NCI-H1105 (cell line): ENCODE data around the gene AMHR2.
"Not testable (repeated sequence)": the region's sequence is repeated elsewhere in the genome, so short reads cannot be mapped to it uniquely, and the experiment has no call there.

Experiments used
- DNase-seq: peaks from one replicate; lab custom pipeline; 2025; lab: John Stamatoyannopoulos, UW

The AMHR2 gene

GRCh38 chr12:53423597-53423996, at the start of gene AMHR2:
Gene AMHR2 (plus strand): TSS chr12:53423855. CDS start chr12:53423935, 80 bp downstream.
- no peak for DNase-seq

GRCh38 chr12:53374277-53374676, 49.4 kb upstream of the AMHR2 start:
- DNase-seq, result not testable (repeated sequence)

- DNase-seq, result no peak
Measured at GRCh38 chr12:53376747-53377146, 46.9 kb upstream of the AMHR2 start.

GRCh38 chr12:53378222-53378621, 45.4 kb upstream of the AMHR2 start:
- no peak for DNase-seq

GRCh38 chr12:53378724-53379388, 44.8 kb upstream of the AMHR2 start:
- no peak for DNase-seq

GRCh38 chr12:53379389-53380103, 44.1 kb upstream of the AMHR2 start:
- peak; percentile 100 for DNase-seq

- peak; percentile 63 for DNase-seq
Measured at GRCh38 chr12:53380104-53380793, 43.4 kb upstream of the AMHR2 start, which contains the start of gene SP1. Gene SP1 (plus strand): TSS chr12:53380176. CDS start chr12:53380292, 116 bp downstream.

GRCh38 chr12:53380794-53381730, 42.6 kb upstream of the AMHR2 start:
- no peak for DNase-seq

GRCh38 chr12:53381731-53382630, 41.7 kb upstream of the AMHR2 start:
- no peak for DNase-seq

GRCh38 chr12:53383258-53383657, 40.4 kb upstream of the AMHR2 start:
- no peak for DNase-seq

- not testable (repeated sequence) for DNase-seq
Measured at GRCh38 chr12:53386381-53386780, 37.3 kb upstream of the AMHR2 start.

- no peak for DNase-seq
Measured at GRCh38 chr12:53388932-53389331, 34.7 kb upstream of the AMHR2 start.

GRCh38 chr12:53389702-53390101, 34.0 kb upstream of the AMHR2 start:
- no peak for DNase-seq

GRCh38 chr12:53391724-53392123, 31.9 kb upstream of the AMHR2 start:
- DNase-seq, result no peak

- DNase-seq, result no peak
Measured at GRCh38 chr12:53399896-53400295, 23.8 kb upstream of the AMHR2 start.

GRCh38 chr12:53402351-53402750, 21.3 kb upstream of the AMHR2 start:
- not testable (repeated sequence) for DNase-seq

- DNase-seq, result no peak
Measured at GRCh38 chr12:53402871-53403270, 20.8 kb upstream of the AMHR2 start.

GRCh38 chr12:53410951-53411350, 12.7 kb upstream of the AMHR2 start:
- no peak for DNase-seq

- DNase-seq, result no peak
Measured at GRCh38 chr12:53413485-53414204, 10.0 kb upstream of the AMHR2 start.
